Nephron (organoid): ENCODE results near the gene LAMB4.
A peak's percentile ranks its signal among the peaks of the same experiment; 100 is the strongest.

ENCODE experiments used
- H3K27ac Mint-ChIP-seq, 3 experiments: 2 replicates each; pipeline ENCODE4 v1.8.0; 2020; ENCODE audit warnings: mixed read lengths in 3 of 3, mild to moderate bottlenecking in 2 of 3, moderate library complexity in 1 of 3
- H3K27me3 Mint-ChIP-seq: 2 replicates; pipeline ENCODE4 v1.8.0; 2021; ENCODE audit warnings: low read depth, mild to moderate bottlenecking, moderate library complexity, mixed read lengths
- H3K36me3 Mint-ChIP-seq: 2 replicates; pipeline ENCODE4 v1.8.0; 2020; ENCODE audit warnings: low read depth, mixed read lengths
- H3K4me1 Mint-ChIP-seq: 2 replicates; pipeline ENCODE4 v1.8.0; 2020; ENCODE audit warnings: mixed read lengths
- H3K4me3 Mint-ChIP-seq, 3 experiments: 2 replicates each; pipeline ENCODE4 v1.8.0; 2020; ENCODE audit warnings: mild to moderate bottlenecking in 3 of 3, mixed read lengths in 3 of 3, moderate library complexity in 2 of 3
- H3K9me3 Mint-ChIP-seq: 2 replicates; pipeline ENCODE4 v1.8.0; 2020; ENCODE audit warnings: mixed read lengths
- TF ChIP-seq, protein P1 (sequence below), 3 experiments: fragments of 200-600 bp; sonication (generic); IDR thresholded peaks; one replicate each; pipeline ENCODE4 v1.5.0; 2021; ENCODE audit warnings: antibody characterized with exemption in 3 of 3; ENCODE audit not compliant: unreplicated experiment in 3 of 3

Gene LAMB4

DNA sequence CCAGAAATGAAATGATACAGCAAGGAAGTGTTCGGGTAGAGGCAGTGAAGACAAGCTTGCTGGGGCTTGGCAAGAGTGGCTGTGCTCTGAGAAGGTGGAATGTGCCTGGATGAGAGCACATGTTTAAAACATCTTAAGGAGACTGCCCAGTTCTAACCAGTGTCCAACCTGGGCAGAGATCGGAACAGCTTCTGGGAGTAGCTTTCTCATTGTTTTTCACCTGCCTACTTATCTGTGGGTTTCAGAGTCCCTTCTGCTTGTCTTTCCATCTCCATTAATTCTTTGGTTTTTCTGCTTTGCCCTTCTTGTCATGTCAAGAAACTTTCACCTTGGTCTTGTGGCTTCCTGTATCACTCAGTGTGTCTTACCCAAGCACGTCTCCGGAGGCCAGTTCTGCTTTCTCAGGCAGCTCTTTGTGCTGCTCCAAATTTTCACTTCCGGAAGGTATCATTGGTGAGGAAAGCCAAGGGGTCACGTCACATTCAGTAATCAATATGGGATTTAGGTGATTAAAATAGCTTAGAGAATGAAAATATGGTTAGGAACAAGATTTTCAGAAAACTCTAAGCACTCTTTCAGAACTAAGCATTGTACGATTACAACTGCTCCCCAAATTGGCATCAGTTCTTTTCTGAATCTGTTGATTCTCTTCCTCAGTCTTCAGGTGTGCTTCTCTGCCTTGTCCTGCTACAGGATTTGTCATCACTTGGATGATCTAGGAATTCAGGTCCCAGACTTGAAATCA lies 5.5 kb upstream of the LAMB4 start:
- no peak overlapping the region for H3K4me3 Mint-ChIP-seq
- H3K36me3 Mint-ChIP-seq, result no peaks in the 10 kb centered on the region
- peaks cover 3% of the 10 kb centered on the region for H3K4me1 Mint-ChIP-seq

DNA sequence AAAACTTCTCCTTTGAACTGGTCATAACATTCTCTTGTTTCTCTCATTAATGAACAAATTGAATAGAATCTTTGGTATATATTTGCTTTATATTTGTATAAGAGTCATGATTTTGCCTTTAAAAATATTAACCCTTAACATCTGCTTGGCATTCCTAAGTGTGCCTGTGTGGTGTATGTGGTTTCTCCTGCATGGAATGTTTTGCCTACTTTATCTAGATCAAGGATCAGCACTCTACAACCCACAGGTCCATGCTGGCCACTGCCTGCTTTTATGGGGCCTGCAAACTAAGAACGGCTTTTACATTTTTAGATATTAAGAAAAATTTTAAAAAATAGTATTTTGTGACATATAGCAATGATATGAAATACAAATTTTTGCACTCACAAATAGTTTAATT lies 4.3 kb upstream of the LAMB4 start:
- no peak overlapping the region for H3K4me3 Mint-ChIP-seq
- no peak overlapping the region for H3K27ac Mint-ChIP-seq
- peaks cover 3% of the 10 kb centered on the region for H3K4me1 Mint-ChIP-seq
- H3K9me3 Mint-ChIP-seq, result no peaks in the 10 kb centered on the region
- no peaks in the 10 kb centered on the region for H3K36me3 Mint-ChIP-seq
- H3K27me3 Mint-ChIP-seq, result peaks cover 3% of the 10 kb centered on the region
- TF ChIP-seq, protein P1, sequence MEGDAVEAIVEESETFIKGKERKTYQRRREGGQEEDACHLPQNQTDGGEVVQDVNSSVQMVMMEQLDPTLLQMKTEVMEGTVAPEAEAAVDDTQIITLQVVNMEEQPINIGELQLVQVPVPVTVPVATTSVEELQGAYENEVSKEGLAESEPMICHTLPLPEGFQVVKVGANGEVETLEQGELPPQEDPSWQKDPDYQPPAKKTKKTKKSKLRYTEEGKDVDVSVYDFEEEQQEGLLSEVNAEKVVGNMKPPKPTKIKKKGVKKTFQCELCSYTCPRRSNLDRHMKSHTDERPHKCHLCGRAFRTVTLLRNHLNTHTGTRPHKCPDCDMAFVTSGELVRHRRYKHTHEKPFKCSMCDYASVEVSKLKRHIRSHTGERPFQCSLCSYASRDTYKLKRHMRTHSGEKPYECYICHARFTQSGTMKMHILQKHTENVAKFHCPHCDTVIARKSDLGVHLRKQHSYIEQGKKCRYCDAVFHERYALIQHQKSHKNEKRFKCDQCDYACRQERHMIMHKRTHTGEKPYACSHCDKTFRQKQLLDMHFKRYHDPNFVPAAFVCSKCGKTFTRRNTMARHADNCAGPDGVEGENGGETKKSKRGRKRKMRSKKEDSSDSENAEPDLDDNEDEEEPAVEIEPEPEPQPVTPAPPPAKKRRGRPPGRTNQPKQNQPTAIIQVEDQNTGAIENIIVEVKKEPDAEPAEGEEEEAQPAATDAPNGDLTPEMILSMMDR (IDR thresholded peaks at IDR 0.05; ENCODE audit: unreplicated experiment in 3 of 3), result no peak

More for the DNA sequence above, 5.5 kb upstream of the LAMB4 start:
- TF ChIP-seq, protein P1 (IDR thresholded peaks at IDR 0.05; ENCODE audit: unreplicated experiment in 3 of 3), result no peak
- no peak overlapping the region for H3K27ac Mint-ChIP-seq
- no peaks in the 10 kb centered on the region for H3K9me3 Mint-ChIP-seq
- peaks cover 6% of the 10 kb centered on the region for H3K27me3 Mint-ChIP-seq

DNA sequence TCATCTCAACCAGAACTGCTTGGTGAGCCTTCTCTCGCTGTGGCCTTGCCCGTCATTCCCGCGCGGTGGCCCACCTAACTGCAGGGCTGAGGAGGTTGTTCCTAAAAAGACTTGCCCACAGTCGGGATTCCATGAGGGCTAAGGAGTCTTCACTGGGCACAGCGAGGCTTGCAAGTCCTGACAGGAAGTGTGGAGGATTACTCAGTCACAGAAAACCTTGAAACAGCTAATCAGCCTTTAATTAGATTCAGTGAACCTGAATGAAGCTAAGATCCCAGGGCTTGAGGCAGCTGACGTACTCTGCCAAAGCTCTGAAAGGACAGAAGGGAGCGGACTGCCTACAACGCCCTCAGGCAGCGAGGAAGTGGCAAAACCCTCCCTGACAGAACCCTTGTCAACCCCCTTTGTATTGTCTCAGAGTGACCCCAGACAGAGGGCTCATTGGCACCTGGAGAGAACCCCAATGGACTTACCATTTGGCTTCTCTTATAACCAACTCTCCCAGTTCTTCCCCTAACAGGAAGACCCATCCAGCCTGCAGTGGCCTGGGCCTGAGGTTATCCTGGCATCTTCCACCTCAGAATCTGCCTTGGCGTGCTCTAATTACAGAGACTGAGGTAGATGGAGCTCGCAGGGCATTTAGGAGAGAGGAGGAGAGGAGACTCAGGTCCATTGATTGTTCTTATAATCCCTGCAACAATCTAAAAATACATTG lies 2.5 kb upstream of the LAMB4 start:
- H3K36me3 Mint-ChIP-seq, result no peaks in the 10 kb centered on the region
- H3K27me3 Mint-ChIP-seq, result peaks cover 3% of the 10 kb centered on the region
- TF ChIP-seq, protein P1 (IDR thresholded peaks at IDR 0.05; ENCODE audit: unreplicated experiment in 3 of 3), result no peak
- H3K4me1 Mint-ChIP-seq, result peaks cover 3% of the 10 kb centered on the region
- H3K27ac Mint-ChIP-seq, result peak overlapping the region; percentile 38 to 80 (median 61)
- no peaks in the 10 kb centered on the region for H3K9me3 Mint-ChIP-seq
- H3K4me3 Mint-ChIP-seq, result peak overlapping the region in 1 of 3 experiments; percentile 35

DNA sequence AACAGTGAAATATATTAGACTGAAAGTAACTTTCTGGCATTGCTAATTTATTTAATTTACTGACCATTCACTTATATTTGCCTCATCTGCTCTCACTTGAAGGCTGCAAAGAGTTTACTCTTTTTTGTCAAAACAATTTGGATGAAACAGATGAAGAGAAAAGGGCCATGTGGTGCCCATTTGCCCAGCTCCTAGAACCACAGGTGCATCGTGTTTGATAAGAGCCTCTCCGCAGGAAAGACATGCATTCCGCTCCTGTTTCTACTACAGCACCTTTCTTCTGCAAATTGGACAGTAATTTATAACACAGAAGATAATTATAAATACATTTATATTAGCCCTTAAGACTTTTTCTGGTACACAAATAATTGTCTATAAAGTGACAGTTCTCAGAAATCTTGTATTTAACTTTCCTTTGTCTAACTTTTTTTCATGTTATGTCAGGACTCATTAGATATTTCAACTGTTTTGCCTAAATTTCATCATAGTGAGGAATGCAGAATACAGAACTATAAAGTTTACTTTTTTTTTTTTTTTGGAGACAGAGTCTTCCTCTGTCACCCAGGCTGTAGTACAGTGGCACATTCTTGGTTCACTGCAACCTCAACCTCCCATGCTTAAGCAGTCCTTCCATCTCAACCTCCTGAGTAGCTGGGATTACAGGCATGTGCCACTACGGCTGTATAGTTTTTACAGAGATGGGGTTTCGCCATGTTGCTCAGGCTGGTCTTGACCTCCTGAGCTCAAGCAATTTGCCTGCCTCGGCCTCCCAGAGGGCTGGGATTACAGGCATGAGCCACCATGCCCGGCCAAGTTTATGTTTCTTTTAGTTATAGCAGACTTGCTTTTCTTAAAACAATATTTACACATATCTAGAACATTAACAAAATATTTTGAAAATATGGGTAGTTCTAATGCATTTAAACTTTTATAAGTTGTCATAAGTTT lies 869 bp downstream of the LAMB4 start:
- Mint-ChIP-seq H3K27ac (no peak overlapping the region), H3K9me3 (no peaks in the 10 kb centered on the region), H3K36me3 (no peaks in the 10 kb centered on the region), H3K27me3 (peaks cover 3% of the 10 kb centered on the region), H3K4me1 (peaks cover 3% of the 10 kb centered on the region), H3K4me3 (no peak overlapping the region)
- TF ChIP-seq, protein P1 (IDR thresholded peaks at IDR 0.05; ENCODE audit: unreplicated experiment in 3 of 3), result no peak

DNA sequence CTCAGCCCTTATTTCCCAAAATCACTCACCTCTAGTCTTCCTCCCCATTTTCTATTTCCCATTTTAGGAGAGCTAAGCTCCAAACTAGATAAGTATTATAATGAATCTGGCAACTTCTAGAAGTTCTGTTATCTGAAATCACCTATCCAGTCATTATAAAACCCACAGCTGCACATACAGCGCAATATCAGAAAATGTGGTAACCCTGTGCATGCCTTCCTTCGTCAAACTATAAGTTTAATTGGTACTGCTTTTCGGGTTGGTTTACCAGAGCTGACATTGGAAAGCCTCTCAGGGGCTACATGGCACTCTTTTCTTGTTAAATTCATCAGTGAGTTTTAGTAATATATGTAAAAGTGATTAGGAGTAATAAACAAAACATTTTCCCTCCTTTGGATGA lies 1.6 kb downstream of the LAMB4 start:
- Mint-ChIP-seq H3K4me1 (peaks cover 3% of the 10 kb centered on the region), H3K4me3 (no peak overlapping the region), H3K36me3 (no peaks in the 10 kb centered on the region), H3K27ac (no peak overlapping the region), H3K9me3 (no peaks in the 10 kb centered on the region), H3K27me3 (peaks cover 3% of the 10 kb centered on the region)
- TF ChIP-seq, protein P1 (IDR thresholded peaks at IDR 0.05; ENCODE audit: unreplicated experiment in 3 of 3), result no peak
